ENCODE data around the gene C16orf78.
"Not testable (repeated sequence)": the region's sequence is repeated elsewhere in the genome, so short reads cannot be mapped to it uniquely, and the experiment has no call there.

Gene C16orf78

DNA sequence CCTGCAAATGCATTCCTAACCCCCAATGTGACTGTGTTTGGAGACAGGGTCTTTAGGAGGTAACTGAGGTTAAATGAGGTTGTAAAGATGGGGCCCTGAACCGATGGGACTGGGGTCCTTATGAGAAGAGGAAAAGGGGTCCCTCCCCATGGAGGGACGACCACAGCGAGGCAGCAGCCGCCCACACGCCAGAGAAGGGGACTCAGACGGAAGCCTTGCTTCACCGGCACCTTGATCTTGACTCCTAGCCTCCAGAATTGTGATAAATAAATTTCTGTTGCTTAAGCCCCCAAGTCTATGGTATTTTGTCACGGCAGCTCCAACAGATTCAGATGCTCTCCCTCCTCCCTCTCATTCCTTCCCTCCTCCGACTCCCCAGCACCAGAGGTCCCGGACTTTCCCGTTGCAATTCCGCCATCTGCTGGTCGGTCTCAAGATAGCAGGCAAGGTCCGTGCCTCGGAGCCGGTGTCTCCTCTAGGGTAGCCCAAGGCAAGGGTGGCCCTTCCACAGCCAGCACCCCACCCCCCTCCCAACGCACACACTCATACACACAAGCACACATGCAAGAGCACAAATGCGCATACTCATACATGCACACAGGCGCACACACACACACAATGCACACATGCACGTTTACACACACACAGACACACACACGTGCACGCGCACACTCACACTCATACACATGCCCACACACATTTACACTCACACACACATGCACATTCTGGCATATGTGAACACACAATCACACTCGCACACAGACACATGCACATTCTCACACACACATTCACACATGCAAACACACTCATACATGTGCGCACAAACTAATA lies 23.1 kb upstream of the C16orf78 start:
- DNase-seq: peak; percentile 13

DNA sequence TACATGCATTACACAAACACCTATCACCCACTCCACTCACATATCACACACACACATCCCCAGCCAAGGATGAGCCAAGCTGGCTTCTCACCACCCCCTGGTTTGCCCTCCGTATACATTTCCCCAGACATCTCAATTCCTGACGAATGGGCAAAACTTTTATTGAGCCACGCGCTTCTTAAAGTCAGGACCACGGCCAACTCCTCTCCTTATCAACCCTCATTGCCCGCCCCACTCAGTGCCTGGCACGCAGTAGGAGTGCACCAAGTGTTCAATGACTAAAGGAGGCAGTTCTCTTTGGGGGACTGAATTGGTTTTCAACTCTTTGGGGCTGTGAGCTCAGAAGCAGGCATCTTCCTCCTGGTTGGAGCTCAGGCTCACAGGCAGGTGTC lies 22.5 kb upstream of the C16orf78 start:
- no peak for DNase-seq

DNA sequence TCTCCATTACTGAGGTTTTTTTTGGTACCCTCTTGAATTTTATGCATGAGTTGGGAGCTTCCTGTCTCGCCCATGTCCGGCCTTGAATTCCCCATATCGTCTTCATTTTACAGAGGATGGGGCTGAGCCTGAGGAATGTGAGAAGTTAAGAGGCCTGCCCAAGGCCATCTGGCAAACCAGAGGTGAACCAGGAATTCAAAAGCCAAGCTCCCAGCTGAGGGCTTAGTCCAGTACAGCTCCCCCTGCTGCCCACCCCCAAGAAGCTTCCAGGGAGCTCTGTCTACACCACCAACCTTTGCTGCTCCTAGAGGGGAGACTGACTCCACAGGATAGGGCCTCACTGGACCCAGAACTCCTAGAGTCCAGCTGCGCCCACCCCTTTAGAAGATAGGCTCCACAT lies 20.7 kb upstream of the C16orf78 start:
- no peak for DNase-seq

DNA sequence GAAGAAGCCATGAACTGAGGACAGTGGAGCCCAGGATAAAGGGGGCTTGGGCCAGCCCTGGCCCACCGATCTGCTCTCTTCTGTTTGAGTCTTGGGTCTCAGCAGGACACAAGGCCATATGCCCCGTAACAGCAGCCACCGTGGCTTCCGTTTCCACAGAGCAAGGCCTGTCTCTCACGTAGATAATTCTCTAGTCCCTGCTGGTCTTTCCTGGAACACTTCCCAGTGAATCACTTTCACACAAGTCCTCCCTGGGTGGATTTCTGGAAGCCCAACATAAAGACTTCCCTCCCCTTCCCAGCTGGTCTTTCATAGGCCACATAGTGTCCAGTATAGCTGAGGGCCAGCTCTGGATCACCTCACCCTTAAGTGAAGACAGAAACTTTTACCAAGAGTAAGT lies 19.9 kb upstream of the C16orf78 start:
- DNase-seq: no peak

DNA sequence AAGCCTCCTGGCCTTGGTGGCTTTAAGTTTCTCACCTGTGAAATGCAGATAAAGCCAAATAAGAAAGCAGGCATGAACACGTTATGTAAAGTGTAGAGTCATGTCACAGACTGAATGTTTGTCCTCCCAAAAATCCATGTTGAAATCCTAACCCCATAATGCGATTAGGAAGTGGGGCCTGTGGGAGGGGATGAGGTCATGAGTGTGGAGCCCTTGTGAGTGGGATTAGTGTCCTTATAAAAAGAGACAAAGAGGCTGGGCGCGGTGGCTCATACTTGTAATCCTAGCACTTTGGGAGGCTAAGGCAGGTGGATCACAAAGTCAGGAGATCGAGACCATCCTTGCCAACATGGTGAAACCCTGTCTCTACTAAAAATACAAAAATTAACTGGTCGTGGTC lies 19.5 kb upstream of the C16orf78 start:
- DNase-seq: no peak

DNA sequence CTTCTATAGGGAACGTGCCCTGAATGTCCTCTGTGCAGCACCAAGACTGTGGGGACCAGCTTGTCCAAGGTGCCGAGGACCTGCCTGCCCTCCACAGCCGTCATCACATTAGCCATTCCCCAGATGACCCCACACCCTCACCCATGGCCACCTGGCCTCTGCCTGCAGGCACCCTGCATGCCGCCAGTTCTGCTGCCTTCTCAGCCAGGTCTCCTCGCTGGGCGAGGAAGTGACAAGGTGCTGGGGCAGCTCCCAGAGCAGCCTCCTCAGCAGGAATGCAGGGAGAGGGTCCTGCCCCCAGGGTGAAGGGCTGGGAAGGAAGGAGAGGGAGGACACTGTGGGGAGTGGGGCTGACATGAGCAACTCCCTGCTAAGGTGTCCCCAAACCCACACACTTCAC lies 18.6 kb upstream of the C16orf78 start:
- DNase-seq: no peak

DNA sequence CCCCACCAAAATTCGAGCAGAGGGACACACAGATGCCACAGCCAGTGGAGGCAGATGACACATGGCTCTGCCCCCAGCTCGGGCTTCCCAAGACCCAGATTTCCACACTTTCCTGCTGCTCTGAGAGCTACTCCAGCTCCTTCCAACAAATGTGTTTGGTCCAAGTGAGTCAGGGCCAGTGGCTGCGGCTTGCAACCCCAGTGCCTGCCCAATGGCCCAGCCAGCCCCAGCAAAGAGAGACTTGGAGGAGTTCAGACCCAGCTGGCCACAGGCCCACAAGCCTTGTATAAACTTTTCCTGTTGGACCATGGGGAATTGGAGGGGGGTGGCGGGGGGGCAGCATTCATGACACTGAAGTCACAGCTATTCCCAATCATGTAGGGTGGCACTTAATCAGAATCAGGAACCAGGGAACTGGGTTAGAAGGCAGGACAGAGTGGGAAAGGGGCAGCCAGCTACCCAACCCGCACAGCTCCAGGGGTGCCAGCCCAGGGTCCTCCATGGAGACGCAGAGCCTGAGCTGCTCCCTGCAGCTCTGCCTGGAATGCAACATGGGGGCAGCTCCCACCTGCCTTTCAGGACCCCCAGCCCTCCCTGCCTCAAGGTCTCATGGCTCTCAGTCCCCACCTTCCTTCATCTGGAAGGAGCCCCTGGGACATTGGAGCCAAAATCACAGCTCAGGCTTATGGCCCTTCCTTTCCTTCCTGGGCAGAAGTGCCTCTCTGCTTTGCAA lies 17.5 kb upstream of the C16orf78 start:
- DNase-seq: no peak

DNA sequence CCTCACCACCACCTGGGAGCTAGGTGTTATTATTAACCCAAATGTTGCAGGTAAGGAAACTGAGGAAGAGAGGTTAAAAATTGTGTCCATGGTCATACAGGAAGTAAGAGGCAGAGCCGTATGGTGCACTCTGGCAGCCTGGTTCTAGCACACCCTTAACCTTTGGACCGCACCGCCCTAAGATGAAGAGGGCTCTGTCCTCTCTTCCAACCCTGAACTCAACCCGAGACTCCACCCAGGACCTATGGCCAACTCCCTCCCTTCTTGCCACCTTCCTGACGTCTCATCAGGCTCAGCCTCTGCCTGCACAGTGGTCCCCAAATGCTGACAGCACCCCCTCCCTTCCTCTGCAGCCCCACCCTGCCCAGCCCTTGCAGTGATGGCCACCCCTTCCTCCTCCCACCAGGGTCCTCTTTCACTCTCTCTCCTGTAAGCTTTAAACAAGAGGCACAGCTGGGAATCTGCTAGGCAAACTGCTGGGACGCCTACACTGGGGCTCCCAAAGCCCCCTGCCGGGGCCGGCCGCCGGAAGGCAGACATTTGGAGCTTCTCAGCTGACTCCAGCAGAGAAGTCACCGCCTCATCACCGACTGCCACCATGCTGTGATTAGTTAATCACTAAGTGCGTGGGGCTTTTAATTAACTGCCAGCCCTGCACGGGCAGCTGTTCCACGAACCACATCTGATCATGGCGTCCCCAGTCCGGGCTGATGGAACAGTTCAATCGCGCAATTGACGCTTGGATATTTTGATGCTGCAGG lies 16.7 kb upstream of the C16orf78 start:
- no peak for DNase-seq

DNA sequence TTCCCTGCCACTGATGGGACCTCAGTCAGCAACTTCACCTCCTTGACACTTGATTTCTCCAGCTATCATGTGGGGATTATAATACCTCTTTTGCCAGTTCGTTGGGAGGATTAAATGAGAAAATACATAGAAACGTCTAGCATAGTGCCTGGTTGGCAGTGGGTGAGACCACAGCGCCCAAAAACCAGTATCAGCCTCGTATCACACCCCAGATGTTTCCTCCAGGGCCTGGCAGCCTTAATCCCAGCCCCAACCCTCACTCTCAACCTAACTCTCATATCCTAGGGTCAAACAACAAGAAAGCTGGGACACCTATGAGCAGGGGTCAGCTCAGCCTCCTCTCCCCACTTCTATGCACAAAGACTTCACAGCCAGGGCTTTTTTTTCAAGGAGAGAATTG lies 14.0 kb upstream of the C16orf78 start:
- no peak for DNase-seq

DNA sequence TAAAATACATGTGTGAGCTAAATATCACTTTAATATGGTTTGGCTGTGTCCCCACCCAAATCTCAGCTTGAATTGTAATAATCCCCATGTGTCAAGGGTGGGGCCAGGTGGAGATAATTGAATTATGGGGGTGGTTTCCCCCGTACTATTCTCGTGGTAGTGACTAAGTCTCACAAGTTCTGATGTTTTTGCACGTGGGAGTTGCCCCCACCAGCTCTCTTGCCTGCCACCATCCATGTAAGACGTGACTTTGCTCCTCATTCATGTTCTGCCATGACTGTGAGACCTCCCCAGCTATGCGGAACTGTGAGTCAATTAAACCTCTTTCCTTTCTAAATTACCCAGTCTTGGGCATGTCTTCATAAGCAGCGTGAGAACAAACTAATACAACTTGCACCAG lies 11.9 kb upstream of the C16orf78 start:
- DNase-seq: not testable (repeated sequence)

DNA sequence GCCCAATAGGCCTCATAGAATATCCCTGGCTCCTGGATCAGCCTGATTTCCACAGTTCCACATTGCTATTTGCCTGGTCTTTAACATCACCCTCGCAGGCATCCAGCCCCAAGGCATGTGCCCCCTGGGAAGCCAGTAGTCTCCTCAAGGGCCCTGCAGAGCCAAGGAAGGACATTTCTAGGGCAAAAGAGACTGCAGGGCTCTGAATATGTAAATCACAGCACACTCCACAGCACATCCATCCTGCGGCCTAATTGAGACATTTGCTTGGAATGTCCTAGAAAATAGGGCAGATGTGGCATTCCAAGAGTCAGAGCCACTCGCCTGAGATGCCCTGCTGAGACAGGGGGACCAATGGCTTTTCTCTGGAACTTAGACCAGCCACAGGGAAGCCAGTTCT lies 11.4 kb upstream of the C16orf78 start:
- no peak for DNase-seq

DNA sequence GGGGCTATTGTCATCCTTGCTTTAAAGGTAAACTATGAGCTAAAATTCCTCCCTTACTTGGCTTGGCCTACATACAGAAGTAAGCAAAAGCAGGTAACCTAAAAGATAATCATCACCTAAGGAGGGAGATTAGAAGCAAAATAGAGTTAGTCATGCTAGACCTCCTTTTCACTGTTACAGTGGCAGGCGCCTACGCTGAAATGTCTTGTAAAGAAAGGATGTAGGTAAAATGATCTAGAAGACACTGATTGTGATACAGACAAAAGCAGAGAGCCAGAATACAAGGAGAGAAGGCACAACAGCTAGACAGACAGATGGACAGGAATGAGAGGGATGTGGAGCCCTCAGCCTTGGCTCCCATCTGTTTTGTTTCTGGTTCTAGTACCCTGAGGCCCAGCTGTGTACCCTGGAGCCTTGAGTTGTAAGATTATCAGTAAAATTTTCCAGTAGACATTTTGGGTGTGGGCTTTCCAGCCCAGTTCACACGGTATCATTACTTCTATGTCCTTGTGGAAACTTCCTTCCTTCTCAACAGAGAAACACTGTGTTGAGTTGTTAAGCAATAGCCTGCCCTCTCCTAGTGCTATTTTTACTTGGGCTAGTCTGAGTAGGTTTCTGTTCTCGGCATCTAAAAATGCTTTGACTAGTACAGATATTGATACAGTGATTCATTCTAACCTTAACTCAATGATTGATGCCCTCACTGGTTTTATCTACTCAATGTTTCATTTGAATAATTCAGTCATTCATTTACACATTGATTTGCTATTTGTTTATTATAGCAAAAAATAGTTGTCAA lies 7.7 kb upstream of the C16orf78 start:
- no peak for DNase-seq

DNA sequence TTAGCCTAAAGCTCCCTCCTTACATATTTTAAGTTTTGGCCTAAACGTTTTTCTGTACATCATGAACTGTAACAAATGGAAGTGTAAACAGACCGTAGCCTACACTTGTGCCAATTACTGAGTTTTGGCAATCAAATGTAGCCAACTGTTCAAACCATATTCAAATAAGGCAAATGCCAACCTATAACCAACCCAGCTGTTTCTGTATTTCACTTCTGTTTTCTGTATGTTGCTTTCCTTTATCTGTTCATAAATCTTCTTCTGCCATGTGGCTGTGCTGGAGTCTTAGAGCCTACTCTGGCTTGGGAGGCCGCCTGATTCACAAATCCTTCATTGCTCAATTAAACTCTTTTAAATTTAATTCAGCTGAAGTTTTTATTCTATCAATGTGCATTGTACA lies 6.9 kb upstream of the C16orf78 start:
- no peak for DNase-seq

DNA sequence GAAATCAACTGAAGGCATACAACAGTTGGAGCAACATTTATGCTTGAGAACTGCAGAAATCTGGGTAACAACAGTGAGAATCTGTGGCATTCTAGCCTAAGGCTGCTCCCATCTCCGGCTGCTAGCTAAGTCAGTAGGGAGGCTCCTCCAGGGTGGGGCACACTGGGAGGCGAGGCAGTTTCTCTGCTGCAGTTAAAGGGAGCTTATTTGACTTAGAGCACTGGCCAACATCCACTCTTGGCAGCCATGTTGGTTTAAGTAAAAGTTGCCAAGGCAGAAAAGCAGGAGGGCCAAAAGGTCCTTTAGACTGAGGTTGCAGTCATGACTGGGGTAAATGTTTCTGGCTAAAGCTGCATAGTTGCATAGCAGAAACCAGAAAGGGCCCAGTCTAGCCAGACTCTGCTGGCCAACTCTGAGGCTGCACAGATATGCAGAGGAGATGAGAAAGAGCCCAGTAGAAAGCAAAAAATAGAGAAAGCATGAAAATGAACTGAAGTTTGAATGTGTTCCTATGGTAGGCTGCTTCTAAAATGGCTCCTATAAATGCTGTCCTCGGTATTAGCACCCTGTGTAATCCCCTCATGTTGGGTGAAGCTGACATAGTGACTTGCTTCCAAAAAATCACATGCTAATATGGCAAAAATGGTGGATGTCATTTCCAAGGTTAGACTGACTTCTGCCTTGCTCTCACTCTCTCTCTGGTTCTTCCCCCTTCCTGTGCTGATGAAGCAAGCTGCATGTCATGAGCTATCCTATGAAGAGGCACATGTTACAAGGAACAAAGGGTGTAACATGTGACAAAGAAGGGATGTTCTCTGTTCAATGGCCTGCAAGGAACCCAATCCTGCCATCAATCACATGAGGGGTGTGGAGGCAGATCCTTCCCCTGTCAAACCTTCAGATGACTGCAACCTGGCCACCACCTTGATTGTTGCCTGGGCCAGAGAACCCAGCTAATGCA lies 3.7 kb upstream of the C16orf78 start:
- no peak for DNase-seq

DNA sequence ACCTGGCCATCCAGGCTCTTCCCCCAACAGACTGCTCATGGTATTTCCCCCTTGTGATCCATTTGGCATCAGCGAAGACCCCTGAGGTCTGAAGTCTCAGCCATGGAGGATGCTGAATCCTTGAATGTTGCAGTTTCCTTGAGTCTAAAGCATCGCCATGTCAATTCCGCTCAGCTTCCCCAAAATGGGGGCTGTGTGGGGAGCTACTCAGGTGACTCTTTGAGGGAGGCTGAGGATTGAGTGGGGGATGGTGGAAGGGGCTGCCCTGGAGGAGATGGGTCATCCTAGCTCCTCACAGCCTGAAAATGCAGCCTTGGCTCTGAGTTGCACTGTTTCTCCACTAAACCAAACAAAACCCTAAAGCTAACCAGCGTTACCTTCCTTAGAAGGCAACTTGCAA lies 2.6 kb downstream of the C16orf78 start:
- DNase-seq: no peak

DNA sequence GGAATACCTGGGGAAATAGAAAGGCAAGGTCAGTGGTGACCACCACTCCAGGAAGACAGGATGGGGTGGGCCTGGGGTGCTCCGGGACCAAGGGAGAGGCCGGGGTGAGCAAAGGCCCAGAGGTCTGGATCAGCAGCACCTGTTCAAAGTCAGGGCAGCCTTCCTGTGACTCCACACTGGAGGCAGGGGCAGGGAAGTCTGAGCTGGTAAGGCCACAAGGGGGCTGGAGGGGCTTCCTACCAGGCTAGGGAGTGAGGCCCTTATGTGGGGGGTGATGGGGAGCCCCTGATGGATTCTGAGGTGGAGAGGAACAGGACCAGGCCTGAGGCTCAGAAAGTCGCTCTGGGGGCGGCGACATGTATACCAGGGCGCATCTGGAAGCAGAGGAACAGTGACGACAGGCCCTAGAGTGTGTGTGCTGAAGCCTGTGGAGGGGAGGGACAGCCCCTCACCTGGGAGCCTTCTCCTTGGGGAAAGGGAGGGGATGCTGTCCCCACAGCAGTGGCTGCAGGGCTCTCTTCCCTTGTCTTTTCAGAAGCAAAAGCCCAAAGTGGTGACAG lies 3.7 kb downstream of the C16orf78 start:
- DNase-seq: no peak

DNA sequence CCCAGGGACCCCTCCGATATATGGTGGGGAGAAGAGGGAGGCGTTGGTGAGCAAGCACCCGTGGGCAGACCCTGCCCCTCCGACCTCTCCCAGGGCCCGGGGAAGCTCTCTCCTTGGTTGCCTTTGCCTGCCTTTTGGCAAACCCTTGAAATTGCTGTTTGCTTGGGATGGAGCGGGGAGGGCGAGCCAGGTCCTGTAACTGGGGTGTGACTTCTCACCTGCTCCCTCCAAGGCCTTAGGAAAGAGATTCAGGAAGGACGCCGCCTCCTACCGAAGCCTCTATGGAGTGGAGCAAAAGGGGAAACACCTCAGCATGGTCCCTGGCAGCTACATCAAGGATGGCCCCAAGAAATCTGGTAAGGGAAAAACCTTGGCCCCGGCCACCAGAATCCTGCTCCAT lies 4.6 kb downstream of the C16orf78 start:
- no peak for DNase-seq

DNA sequence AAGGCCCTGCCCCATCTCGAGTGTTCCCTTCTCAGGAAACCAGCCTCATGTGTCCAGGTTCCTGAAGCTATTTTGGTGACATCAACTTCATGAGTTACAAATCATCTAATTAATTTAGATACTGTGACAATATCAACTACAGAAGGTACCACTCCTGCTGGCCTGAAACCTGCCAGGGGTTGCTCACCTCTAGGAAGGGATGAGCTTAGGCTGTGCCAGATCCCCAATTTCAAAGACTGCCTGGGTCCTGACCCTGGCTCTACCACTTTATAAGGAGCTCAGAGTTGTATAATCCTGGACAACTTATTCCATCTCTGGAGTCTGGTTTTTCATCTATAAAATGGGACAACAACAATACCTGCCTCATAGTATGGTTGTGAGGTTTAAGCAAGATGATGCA lies 5.2 kb downstream of the C16orf78 start:
- DNase-seq: no peak

DNA sequence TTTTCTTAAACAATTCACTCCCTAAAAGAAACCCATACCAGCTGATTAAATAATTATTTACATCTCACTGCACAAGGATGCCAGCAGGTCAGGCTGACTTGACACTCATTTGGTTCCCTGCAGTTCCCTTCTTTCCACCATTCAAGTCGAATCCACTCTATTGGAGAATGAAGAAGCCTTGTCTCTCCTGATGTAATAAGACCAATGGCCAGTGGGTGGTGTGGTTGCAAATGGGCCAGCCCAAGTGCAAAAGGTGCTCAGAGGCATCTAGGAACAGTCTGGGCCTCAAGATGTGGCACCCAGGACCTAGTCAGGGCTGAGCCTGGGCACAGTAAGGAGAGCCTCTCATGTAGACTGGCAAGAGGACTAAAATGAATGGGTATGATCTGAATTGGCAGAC lies 9.3 kb downstream of the C16orf78 start:
- DNase-seq: no peak

DNA sequence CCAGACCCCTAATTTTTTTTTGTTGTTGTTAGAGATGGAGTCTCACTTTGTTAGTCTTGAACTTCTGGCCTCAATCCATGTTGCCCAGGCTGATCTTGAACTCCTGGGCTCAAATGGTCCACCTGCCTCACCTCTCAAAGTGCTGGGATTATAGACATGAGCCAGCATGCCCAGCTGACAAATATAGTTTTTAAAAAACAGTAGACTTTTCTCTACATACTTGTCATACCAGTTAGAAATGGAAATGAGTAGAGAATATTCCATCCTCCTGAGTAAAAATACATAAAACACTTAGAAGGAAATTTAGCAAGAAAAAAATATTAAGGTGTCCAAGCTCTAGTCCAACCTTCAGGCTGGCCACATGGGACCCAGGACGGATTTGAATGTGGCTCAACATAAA lies 21.4 kb downstream of the C16orf78 start:
- no peak for DNase-seq

DNA sequence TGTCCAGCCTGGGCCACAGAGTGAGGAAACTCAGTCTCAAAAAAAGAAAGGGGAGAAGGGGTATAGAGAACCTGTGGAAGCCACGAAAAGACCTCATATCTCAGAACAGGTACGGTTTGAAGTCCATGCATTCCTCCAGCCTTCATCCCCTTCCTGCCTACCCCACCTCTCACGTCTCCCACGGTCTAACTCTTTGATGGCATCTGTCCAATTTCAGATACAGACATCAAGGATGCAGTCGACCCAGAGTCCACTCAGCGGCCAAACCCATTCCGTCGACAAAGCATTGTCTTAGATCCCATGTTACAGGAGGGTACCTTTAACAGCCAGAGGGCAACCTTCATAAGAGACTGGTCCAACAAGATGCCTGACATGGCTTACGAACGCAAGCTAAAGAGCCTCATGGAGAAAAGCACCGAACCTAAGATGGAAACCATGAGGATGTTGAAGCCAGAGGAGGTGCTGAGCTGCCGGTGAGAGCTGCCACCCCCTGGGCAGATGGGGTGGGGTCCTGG lies 22.7 kb downstream of the C16orf78 start:
- DNase-seq: no peak

Measured in NCI-H774 (cell line).